Mesenteric fat pad (tissue), 1 donor: ENCODE measurements around the gene SLC34A1. TPM values are rescaled to one million over a fixed set of nuclear protein-coding genes. Genes with fewer than 3 reads are reported as not detected.

Source experiments
- DNase-seq: peaks from one replicate; pipeline ENCODE4 v3.0.0-alpha.2; 2020; ENCODE audit warnings: low spot score
- total RNA-seq: library from RNA; stranded (reverse); fragmentation: NEBNext Ultra II Directional; extraction: Animal tissue kit (Norgen Biotek cat#: 25700); gene quantifications from one replicate; pipeline ENCODE4 v1.2.1, GENCODE V29; 2021
- donor health status: DM: yes; HTN: yes; CAD: no.

SLC34A1 gene
- total RNA-seq, 1 donor from 2014 or later = not detected

DNA sequence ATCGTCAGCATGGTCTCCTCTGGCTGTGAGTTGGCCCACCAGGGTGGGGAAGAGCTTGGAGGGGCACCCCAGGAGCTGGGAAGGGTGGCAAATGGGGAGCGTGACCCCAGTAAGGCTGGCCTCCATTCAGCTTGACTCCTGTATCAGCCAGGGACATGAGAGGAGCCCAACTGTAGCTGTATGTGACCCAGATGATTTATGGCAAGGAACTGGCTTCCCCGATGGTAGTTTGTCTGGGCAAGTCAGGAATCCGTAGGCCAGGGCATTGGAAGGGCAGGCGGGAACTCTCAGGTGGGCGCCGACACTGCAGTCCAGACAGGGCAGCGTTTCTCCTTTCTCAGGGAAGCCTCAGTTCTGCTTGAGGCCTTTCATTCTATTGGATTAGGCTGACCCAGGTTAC, 2.3 kb downstream of the SLC34A1 start:
- DNase-seq = no peak

DNA sequence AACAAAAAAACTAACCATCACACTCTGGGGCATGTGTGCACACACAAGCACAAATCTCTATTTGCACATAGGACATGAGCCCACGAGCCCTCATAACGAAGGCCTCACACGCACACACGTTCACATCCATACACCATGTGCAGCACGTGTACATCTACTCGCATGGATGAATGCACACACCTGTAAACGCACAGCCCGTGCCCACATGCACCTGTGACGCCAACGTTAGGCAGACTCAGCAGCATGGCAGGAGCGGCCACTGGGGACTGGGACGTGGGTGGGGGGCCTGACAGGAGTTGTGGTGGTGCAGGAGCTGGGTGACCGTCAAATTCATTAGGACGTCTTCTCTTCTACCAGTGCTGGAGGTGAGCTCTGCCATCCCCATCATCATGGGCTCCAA, 3.2 kb downstream of the SLC34A1 start:
- DNase-seq = no peak

DNA sequence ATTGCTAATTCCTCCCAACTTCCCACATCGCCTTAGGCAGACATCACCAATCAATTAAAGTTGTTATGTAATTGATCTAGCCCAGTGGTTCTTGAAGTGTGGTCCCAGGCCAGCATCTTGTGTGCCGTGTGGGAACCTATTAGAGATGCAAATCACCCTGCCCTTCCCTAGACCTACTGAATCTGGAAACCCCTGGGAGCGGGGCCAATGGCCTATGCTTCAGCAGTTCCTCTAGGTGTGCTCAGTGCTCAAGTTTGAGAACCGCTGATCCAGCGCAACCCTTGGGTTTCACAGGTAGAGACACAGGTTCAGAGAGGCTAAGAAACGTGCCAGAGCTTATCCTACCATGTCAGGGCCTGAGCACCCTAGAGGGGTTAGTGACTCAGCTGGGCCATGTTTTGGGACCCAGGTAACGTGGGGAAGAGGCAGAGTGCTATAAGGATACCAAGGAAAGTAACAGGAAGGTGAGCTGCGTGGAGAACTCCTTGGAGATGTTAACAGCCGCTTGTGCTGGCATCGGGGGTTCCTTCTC, 4.4 kb downstream of the SLC34A1 start:
- DNase-seq = no peak

DNA sequence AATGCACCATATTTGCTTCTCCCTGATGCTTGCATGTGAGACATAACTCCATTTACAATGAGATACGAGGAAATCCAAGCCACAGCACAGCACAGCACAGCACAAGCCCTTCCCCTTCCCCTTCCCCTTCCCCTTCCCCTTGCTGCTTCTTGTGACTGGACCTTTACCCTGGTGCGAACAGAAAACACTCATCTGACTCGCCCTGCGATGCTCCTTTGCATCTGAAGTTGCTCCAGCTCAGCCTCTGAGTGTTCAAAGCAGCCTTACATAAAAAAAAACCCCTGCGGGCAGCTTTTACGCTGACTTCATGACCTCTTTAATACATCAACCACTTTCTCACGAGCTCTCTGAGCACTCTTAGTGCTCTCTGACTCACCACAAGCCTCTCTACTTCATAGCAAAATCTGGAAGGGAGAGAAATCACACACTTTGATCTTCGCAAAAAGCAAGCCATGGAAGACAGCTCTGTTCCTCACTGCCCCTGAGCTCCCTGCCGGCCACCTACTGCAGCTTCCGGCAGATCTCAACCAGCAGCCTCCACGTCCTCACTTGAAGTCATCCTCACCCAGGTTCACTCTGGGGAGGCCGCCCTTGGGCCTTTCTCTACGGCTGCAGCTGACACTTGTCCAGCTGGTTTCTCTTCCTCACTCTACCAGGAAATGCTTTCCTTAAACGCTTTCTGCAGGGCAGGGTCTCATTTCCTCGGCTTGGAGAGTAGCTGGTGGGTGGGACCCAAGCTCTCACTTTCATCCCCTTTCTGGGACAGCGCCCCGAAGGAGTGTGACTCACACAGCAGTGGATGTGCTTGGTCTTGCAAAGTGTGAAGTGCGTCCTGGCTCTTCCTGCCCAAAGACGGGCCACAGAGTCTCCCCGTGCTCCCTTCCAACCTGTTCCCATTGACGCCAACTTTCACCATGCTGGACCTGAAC, 5.3 kb downstream of the SLC34A1 start:
- DNase-seq = no peak

DNA sequence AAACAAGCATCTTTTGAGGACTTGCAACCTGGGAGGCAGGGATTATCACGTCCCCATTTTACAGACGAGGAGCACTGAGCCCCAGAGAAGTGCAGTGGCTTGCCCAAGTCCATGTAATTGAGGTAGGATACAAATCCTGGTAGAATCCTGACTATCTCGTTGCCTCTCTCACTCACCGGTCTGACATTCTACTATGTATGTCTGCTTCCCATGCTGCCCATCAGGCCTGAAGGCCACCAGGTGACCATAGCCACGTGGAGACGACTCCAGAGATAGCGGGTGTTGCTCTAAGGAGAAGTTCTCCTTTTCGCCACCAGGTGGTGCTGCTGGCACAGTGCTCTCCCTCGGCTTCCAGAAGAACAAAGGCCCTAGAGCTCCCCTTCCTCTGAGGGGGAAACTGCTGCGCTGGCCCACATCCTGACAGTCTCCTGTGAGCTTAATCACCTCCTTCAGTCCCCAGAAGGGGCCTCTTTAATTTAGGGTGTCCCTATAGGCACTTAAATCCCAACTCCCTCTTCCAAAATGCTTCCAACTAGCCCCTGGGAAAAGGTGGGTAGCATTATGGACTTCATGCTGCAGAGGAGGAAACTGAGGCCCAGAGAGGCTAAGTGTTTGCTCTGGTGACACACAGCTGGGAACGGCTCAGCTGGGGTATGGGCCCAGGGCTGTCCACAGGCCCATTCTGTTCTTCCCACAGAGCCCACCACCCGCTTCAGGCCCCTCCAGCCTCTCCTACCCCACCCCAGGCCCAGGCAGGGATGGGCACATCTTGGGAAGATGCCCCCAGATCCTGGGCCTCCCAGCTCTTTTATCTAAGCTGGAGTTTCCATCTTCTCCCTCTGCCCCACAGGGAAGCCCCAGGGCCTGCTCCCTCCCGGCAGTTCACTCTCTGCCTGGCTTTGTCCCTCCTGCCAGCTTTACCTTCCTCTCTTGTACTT, 6.4 kb downstream of the SLC34A1 start:
- no peak for DNase-seq

DNA sequence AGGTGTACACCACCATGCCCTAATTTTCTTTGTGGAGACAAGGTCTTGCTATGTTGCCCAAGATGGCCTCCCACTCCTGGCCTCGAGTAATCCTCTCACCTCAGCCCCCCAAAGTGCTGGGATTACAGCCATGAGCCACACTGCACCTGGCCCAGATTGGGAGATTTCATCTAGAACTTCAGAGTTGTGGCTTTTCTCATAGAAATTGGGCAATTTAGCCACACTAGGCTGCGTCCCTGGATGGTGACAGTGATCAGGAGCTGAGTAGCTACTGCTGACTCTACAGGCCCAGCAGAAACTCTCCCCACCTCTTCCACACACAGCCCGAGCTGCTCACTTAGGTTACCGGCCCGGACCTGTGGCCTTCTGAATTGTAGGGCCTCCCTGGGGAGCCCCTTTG, 8.5 kb downstream of the SLC34A1 start:
- no peak for DNase-seq

DNA sequence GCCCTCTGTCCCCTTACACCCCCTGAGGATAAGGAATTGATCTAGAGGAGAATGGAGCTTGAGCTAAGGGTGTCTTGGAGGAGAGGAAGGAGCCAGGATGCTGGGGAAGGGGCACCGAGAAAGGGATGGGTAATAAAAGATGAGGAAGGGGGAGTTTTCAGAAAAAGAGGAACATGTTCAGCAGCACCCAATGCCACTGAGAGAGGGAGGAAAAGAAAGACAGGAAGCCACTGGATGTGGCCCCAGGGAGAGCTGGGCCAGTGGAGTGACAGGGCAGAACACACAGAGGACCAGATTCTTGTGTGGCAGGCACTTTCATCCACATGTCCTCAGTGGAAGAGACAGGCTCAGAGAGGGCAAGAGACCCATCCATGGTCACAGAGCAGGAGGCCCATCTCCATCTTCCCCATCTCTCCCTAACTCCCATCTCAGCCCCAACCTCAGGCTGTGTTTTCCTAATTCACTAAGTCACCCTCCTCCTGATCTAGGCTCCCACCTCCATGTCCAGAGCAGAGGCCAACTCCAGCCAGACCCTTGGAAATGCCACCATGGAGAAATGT, 9.1 kb downstream of the SLC34A1 start:
- no peak for DNase-seq

DNA sequence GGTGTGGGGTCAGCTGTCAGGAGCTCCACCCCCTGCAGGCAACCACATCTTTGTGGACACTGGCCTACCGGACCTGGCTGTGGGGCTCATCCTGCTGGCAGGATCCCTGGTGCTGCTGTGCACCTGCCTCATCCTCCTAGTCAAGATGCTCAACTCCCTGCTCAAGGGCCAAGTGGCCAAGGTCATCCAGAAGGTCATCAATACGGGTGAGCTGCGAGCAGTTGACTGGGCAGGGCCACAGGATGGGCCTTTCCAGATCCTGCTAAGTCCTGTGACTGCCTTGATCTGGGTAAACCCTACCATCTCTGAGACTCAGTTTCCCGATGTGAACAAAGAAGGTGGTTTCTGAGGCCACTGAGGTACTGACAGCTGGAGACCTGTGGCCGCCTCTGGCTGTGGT, 9.8 kb downstream of the SLC34A1 start:
- no peak for DNase-seq

DNA sequence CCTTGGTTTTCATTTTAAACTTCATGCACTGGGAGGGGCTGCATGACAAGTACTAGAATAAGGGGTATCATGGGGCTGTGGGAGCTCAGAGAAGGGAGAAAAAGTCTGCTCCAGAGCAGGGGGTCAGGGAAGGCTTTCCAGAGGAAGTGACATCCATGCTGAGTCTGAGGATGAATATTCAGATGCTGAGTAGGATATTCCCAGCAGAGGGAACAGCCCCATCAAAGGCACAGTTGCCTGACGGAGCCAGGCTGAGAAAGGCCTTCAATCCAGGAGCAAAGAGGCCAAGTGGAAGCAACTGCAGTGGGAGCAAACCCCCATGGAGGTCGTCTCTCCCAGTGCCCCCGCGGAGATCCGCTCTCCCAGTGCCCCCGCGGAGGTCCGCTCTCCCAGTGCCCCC, 11.8 kb downstream of the SLC34A1 start:
- DNase-seq = no peak

DNA sequence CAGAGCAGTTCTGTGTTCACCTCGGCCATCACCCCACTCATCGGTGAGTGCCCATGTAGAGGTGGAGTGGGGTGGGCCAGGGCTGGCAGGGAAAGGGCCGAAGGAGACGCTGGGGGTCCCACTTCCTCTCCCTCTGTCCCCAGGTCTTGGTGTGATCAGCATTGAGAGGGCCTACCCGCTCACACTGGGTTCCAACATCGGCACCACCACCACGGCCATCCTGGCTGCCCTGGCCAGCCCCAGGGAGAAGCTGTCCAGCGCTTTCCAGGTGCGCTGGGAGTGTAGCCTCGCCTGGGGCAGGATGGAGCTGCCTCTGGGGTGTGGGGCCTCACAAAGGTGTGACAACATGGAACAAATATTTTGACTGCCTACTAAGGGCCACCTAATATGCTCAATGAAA, 12.6 kb downstream of the SLC34A1 start:
- no peak for DNase-seq

DNA sequence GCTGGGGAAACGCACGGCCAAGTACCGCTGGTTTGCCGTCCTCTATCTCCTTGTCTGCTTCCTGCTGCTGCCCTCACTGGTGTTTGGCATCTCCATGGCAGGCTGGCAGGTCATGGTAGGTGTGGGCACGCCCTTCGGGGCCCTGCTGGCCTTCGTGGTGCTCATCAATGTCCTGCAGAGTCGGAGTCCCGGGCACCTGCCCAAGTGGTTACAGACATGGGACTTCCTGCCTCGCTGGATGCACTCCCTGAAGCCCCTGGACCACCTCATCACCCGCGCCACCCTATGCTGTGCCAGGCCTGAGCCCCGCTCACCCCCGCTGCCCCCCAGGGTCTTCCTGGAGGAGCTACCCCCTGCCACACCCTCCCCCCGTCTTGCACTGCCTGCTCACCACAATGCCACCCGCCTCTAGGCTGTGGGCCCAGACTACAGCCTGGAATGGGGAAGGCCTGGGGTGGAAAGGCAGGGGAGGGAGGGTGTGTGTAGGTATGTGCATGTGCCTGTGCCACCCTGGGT, 13.7 kb downstream of the SLC34A1 start:
- no peak for DNase-seq

DNA sequence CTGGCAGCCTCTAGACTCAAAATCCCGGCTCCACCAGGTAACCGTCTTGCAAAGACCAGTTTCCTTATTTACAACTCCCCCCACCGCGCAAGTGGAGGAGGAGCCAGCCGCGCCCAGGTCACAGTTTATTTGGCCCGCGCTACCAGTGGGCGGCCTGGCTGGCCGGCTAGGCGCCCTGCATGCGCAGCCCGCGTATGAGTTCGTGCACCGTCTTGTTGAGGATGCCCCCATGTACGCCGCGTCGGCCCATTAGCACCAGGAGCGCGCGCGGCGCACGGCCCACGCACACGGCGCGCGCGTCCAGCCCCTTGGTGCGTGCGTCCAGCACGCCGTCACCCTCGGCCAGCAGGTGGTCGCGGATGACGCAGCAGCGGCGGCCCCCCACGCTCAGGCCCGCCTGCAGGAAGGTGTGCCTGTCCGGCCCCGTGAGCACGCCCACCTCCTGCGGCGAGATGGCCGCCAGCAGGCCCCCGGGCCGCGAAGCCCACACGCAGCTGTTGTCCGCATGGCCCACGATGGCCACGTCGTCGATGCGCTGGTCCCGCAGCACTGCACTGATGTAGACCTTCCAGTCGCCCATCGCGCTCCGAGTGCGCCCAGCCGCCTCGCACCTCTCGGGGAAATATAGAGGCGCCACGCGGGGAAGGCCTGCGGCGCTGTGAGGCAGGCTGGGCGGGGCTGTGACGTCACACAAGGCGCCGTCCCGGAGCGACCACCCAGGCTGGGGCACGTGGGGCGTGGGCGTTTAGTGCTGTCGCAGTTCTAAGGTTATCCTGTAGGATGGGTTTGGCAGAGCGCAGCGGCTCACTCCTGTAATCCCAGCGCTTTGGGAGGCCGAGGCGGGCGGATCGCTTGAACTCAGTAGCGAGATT, 16.0 kb downstream of the SLC34A1 start, which contains the start of gene PFN3:
PFN3 (minus strand) TSS at position 665 of the 872 bp plus-strand sequence; CDS start at position 580, 85 bp downstream.
- DNase-seq = no peak

DNA sequence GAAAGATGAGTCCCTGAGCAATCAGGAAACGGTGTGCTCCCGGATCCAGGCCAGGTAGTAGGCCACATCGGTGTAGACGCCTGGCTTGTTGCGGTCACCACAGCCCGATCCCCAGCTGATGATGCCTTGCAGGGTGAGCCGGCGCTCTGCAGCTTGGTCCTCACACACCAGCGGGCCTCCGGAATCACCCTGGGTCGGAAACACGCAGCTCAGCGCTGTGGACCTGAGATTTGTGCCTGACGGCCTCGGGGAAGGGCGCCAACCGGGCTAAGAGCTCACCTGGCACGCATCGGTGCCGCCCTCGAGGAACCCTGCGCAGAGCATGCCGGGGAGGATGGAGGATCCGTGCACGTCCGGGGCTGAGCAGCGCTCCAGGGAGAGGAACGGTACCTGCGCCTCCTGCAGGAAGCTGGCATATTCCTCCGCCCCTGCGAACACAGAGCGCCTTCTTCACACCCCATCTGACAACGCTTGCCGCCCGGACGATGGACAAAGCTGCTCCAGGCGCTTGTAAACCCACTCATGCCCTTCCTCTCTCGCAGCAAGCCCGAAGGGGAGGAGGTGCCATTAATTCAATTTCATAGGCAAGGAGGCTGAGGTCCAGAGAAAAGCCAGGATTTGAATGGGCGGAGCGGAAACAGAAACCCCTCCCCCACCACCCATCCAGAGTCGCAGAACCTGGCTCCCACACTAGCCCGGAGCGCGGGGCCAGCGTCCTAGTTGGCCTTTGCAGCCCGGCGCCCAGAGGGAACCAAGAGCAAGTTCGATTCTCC, 18.2 kb downstream of the SLC34A1 start:
- DNase-seq = no peak

DNA sequence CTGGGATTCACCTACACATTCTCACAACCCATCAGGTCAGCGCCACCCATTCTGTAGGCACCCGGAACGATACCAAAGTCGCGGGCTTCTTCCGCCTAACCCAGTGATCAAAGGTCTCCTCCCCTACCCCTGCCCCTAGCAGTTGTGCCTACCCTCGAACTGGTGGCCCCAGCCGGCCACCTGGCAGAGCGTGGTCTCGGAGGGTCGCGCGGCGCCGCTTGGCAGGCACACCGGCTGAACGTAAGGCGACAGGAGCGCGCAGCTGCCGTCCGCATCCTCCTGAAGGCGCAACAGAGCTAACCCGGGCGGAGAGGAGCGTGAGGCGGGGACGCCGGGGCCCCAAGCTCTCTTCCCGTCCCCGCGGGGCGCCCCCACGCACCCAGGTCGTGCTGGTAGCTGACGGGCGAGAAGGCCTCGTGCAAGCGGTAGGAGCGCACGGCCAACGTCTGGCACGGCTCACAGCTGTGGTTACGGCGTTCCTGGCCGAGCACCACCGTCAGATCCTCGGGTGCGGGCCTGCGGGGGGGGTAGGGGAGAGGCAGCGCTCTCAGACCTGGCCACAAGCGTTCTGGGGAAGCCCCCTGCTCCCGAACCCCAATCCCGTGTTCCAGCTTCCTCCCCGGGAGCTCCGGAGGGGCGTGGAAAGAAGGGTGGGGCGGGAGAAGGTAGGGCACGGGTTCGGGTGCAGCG, 19.0 kb downstream of the SLC34A1 start:
- DNase-seq = no peak

DNA sequence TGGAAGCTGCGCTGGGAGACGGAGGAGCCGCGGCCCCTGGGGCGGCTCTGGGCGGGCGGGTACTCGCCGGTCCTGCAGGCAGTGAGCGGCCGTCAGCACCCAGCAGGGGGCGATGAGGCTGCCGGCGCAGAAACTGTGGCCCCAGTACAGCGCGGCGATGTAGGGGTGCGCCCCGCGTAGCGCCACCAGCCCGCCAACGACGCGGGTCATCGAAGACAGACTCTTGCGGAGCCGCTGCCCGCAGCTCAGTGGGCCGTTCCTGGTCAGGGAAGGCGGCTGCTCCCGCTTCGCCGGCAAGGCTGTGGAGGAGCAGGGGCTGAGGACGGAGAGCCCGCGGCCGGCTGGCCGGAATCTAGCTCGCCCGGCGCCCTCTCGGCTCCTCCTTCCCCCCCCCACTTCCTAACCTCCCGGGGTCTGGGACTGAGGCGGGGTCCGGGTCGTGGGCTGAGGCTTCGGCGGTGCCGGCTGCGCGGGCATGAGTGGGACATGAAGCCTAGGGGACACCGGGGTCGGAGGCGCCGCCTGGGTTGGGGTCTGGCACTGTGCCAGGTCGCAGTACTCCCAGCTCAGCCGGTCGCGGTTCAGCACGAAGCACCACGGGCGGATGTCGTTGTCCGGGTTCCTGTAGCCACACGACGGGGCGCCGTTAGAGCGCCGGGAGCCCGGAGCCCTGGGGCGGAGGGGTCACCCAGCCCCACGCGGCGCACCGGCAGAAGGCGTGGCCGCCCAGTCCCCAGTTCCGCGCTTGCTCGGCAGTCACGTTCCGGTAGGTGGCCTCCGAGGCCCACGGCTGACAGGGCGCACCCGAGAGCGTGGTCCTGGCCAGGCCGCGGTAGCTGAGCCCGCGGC, 19.8 kb downstream of the SLC34A1 start:
- peak; percentile 97 for DNase-seq

DNA sequence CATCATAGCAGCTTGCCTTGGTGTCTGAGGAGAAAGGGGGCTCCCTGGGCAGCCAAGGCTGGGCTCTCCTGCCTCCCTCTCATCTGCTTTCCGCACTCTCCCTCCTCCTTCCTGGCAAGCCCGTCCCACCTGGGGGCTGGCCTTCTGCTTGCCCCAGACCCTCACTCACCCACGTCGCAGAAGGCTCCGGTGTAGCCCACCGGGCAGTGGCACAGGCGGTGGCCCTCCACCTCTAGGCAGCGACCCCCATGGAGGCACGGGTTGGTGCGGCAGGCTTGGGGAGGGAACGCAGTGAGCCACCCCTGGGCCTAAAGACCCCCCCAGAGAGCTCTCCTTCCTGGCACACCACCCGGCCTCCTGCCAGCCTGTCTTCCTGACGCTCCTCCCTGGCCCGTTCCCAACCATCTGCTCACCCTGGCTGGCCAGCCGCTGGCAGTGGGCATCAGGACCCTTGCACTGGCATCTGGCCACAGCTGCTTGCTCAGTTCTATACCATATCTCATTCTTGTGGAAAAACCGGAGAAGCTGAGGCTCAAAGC, 20.5 kb downstream of the SLC34A1 start:
- DNase-seq = no peak

DNA sequence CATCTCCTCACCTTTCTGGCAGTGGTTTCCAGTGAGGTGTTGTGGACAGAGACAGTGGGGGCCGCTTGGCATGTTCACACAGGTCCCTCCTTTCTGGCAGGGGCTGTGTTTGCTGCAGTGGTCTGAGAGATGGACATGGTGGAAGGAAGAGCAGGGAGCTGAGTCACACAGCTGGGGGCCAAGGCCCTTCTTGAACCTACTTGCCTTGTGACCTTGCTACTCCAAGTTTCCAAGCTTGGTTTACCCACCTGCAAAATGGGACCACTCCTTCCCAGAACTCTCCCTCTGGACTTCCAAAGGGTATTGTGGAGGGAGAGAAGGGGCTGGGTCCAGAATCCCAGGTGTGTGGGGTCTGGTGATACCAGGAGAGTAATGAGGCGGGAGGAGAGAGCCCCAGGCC, 21.1 kb downstream of the SLC34A1 start:
- DNase-seq = no peak

DNA sequence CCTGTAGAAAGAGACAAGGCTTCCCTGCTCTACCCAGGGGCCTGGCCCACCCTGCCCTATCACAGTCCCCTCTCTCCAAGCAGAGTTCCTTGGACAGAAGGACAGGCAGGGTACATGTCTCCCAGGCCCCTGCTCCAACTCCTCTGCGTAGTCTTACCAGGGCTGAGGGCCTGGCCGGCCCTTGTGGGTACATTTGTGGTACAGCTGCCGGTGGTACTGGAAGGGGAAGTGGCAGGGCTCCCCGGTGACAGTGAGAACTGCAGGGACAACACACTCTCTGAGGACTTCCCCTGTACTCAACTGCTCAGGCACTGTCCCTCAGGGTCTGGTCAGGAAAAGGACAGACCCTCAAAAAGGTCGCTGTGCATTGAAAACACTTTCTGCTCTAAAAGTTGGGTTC, 21.6 kb downstream of the SLC34A1 start:
- DNase-seq = no peak
